GM12892 (cell line): ENCODE measurements around the gene CRK.
"Not testable (repeated sequence)": the region's sequence is repeated elsewhere in the genome, so short reads cannot be mapped to it uniquely, and the experiment has no call there.

Source experiments
- DNase-seq: peaks from one replicate; pipeline ENCODE4 v3.0.0; 2011; ENCODE audit not compliant: insufficient read length
- FAIRE-seq: peaks from 2 replicates; lab custom pipeline; 2011; peaks lifted over from hg19 to GRCh38; lab: Jason Lieb, UNC
- POLR2A ChIP-seq: IDR thresholded peaks from 2 replicates; pipeline ENCODE4 v1.6.1; 2011; ENCODE audit warnings: low read depth, low read length, control low read depth
- POLR2AphosphoS5 ChIP-seq: IDR thresholded peaks from 2 replicates; pipeline ENCODE4 v1.6.1; 2011; ENCODE audit warnings: low read depth, low read length, control low read depth
- TAF1 ChIP-seq: IDR thresholded peaks from 2 replicates; pipeline ENCODE4 v1.6.1; 2011; ENCODE audit warnings: low read depth, mild to moderate bottlenecking, control low read depth, low read length, borderline replicate concordance

Gene CRK

GRCh38 chr17:1412185-1413110, 43.6 kb downstream of the CRK start:
- no peak for DNase-seq
- FAIRE-seq: no peak
- TF ChIP-seq POLR2AphosphoS5 (no peak), POLR2A (no peak), TAF1 (no peak)

GRCh38 chr17:1402262-1402586, 53.8 kb downstream of the CRK start:
- FAIRE-seq (no peak), DNase-seq (no peak)
- TF ChIP-seq TAF1 (no peak), POLR2A (no peak), POLR2AphosphoS5 (no peak)

- DNase-seq (peak; percentile 94), FAIRE-seq (peak; percentile 92)
- TF ChIP-seq TAF1 (peak; percentile 96), POLR2AphosphoS5 (peak; percentile 97), POLR2A (peak; percentile 97)
Measured at GRCh38 chr17:1399679-1400512, 56.1 kb downstream of the CRK start, which contains the start of gene YWHAE. YWHAE (minus strand) TSS chr17:1400222; CDS start chr17:1400110, 112 bp downstream.

GRCh38 chr17:1398931-1399678, 56.9 kb downstream of the CRK start:
- FAIRE-seq (no peak), DNase-seq (no peak)

GRCh38 chr17:1398028-1398427, 58.0 kb downstream of the CRK start:
- DNase-seq (no peak), FAIRE-seq (peak; percentile 9)
- no peak for TF ChIP-seq TAF1
- no peak for TF ChIP-seq POLR2A
- TF ChIP-seq POLR2AphosphoS5: no peak

More at GRCh38 chr17:1398931-1399678, 56.9 kb downstream of the CRK start:
- TF ChIP-seq TAF1 (no peak), POLR2AphosphoS5 (0 out of 2 replicates have a peak, but pooled peaks have one; percentile 21)

- not testable (repeated sequence) for DNase-seq
Measured at GRCh38 chr17:1395876-1396665, 60.0 kb downstream of the CRK start.

GRCh38 chr17:1391577-1391976, 64.5 kb downstream of the CRK start:
- no peak for DNase-seq
- no peak for FAIRE-seq
- TF ChIP-seq POLR2A: no peak
- no peak for TF ChIP-seq TAF1
- no peak for TF ChIP-seq POLR2AphosphoS5

More at GRCh38 chr17:1395876-1396665, 60.0 kb downstream of the CRK start:
- not testable (repeated sequence) for FAIRE-seq

GRCh38 chr17:1390432-1391367, 65.3 kb downstream of the CRK start:
- no peak for TF ChIP-seq TAF1
- TF ChIP-seq POLR2AphosphoS5: no peak
- TF ChIP-seq POLR2A: 0 out of 2 replicates have a peak, but pooled peaks have one; percentile 2
- FAIRE-seq (no peak), DNase-seq (no peak)

GRCh38 chr17:1387490-1388227, 68.4 kb downstream of the CRK start:
- not testable (repeated sequence) for FAIRE-seq, DNase-seq

GRCh38 chr17:1386675-1387190, 69.3 kb downstream of the CRK start:
- FAIRE-seq, DNase-seq: not testable (repeated sequence)
